HCT116 (cell line): ENCODE data around the gene WLS. TPM values are rescaled to one million over a fixed set of nuclear protein-coding genes. Genes with fewer than 3 reads are reported as not detected.

Experiments used
- ATAC-seq: fragments of 200-7000 bp; cut with Tn5 transposase; 2 replicates; pipeline ENCODE4 v1.9.1; 2020; ENCODE audit warnings: mild to moderate bottlenecking, moderate library complexity
- BruUV-seq: library from RNA; stranded (reverse); fragments of 400-500 nt; replicated peaks from 2 replicates; lab custom pipeline; 2021; lab: Mats Ljungman, UMichigan
- CTCF ChIA-PET: fragments of 300-600 bp; sonication (Branson Sonifier 250); formaldehyde crosslinking; loops from one replicate; lab custom pipeline; 2021; ENCODE audit warnings: antibody characterized with exemption; lab: Charles Lee
- POLR2A ChIA-PET: fragments of 300-600, 350-600 bp; sonication (Branson Sonifier 250); formaldehyde crosslinking; loops from one replicate; lab custom pipeline; 2021; ENCODE audit warnings: antibody characterized with exemption; lab: Charles Lee
- RAD21 ChIA-PET, 2 experiments: fragments of 300-600 bp; sonication (Branson Sonifier 250); formaldehyde crosslinking; loops; one replicate each; lab custom pipeline; 2023; ENCODE audit warnings: low total read pairs in 2 of 2; ENCODE audit not compliant: uncharacterized antibody in 2 of 2, unreplicated experiment in 2 of 2, low non-redundant PET in 1 of 2; lab: Charles Lee
- DNase-seq: peaks from one replicate; pipeline ENCODE4 v3.0.0-alpha.2; 2010; ENCODE audit warnings: low read depth, low spot score
- H2AFZ ChIP-seq: fragments of 200-600 bp; shearing (Covaris generic), sonication (generic); 2 replicates; pipeline ENCODE4 v1.6.1; 2017; ENCODE audit warnings: low read depth, mixed run types, mixed read lengths, antibody characterized with exemption, low read length; ENCODE audit not compliant: poor library complexity, severe bottlenecking
- H3K27ac ChIP-seq: 2 replicates; pipeline ENCODE4 v1.5.1; 2012; ENCODE audit warnings: low read depth, low read length
- H3K27me3 ChIP-seq: fragments of 200-600 bp; sonication (generic); 2 replicates; pipeline ENCODE4 v1.6.1; 2016; ENCODE audit warnings: mixed run types, low read length, mixed read lengths; ENCODE audit not compliant: insufficient read depth
- H3K36me3 ChIP-seq, 2 experiments: fragments of 200-500 bp in 1 of 2; fragments of 200-600 bp in 1 of 2; sonication (Bioruptor generic) in 1 of 2; sonication (generic) in 1 of 2; 2 replicates each; pipeline versions ENCODE4 v1.5.1 to v1.6.1; 2014 to 2016; ENCODE audit warnings: low read length in 2 of 2, inconsistent platforms in 1 of 2, mixed read lengths in 1 of 2, mixed run types in 1 of 2; ENCODE audit not compliant: insufficient read depth in 2 of 2, control insufficient read depth in 1 of 2
- H3K4me1 ChIP-seq, 2 experiments: fragments of 200-600 bp in 1 of 2; sonication (generic) in 1 of 2; 2 replicates each; pipeline versions ENCODE4 v1.5.1 to v1.6.1; 2012 to 2017; ENCODE audit warnings: low read length in 2 of 2, inconsistent platforms in 1 of 2, mild to moderate bottlenecking in 1 of 2, mixed read lengths in 1 of 2, mixed run types in 1 of 2, moderate library complexity in 1 of 2; ENCODE audit not compliant: insufficient read depth in 2 of 2, control insufficient read depth in 1 of 2
- H3K4me2 ChIP-seq: fragments of 200-600 bp; sonication (generic); 2 replicates; pipeline ENCODE4 v1.6.1; 2017; ENCODE audit warnings: mixed run types, low read length, mixed read lengths
- H3K4me3 ChIP-seq, 2 experiments: fragments of 200-600 bp in 1 of 2; sonication (generic) in 1 of 2; replicated peaks in 1 of 2; 2 replicates each; pipeline ENCODE4 v1.5.1; 2011 to 2016; ENCODE audit warnings: low read length in 2 of 2, control low read depth in 1 of 2, low read depth in 1 of 2, mild to moderate bottlenecking in 1 of 2, mixed read lengths in 1 of 2, mixed run types in 1 of 2
- H3K79me2 ChIP-seq: fragments of 200-600 bp; sonication (generic); 2 replicates; pipeline ENCODE4 v1.6.1; 2017; ENCODE audit warnings: mild to moderate bottlenecking, mixed run types, low read length, moderate library complexity, mixed read lengths; ENCODE audit not compliant: insufficient read depth
- H3K9ac ChIP-seq: fragments of 200-600 bp; sonication (generic); 2 replicates; pipeline ENCODE4 v1.6.1; 2016; ENCODE audit warnings: low read length, mixed read lengths
- H3K9me2 ChIP-seq: fragments of 200-600 bp; sonication (generic), shearing (Covaris generic); 2 replicates; pipeline ENCODE4 v1.6.1; 2017; ENCODE audit warnings: mixed run types, mild to moderate bottlenecking, moderate library complexity; ENCODE audit not compliant: insufficient read depth
- H3K9me3 ChIP-seq, 2 experiments: fragments of 200-500 bp in 1 of 2; fragments of 200-600 bp in 1 of 2; sonication (Bioruptor generic) in 1 of 2; sonication (generic) in 1 of 2; 2 replicates each; pipeline ENCODE4 v1.6.1; 2014 to 2017; ENCODE audit warnings: low read length in 2 of 2, mixed read lengths in 2 of 2, inconsistent platforms in 1 of 2, low read depth in 1 of 2, mild to moderate bottlenecking in 1 of 2, mixed run types in 1 of 2, moderate library complexity in 1 of 2; ENCODE audit not compliant: control insufficient read depth in 1 of 2, insufficient read depth in 1 of 2
- H4K20me1 ChIP-seq: fragments of 200-600 bp; sonication (generic), shearing (Covaris generic); 2 replicates; pipeline ENCODE4 v1.6.1; 2017; ENCODE audit warnings: mixed run types, mild to moderate bottlenecking, moderate library complexity; ENCODE audit not compliant: insufficient read depth
- CBX3 ChIP-seq: IDR thresholded peaks from 2 replicates; pipeline ENCODE4 v1.6.1; 2012; ENCODE audit warnings: low read depth
- CEBPB ChIP-seq: IDR thresholded peaks from 2 replicates; pipeline ENCODE4 v1.6.1; 2012; ENCODE audit warnings: low read depth
- ELF1 ChIP-seq: IDR thresholded peaks from 2 replicates; pipeline ENCODE4 v1.6.1; 2012; ENCODE audit warnings: low read depth, borderline replicate concordance
- EZH2 ChIP-seq: fragments of 200-600 bp; sonication (generic); IDR thresholded peaks from 2 replicates; pipeline ENCODE4 v1.6.1; 2017; ENCODE audit warnings: antibody characterized with exemption, mixed run types
- EZH2phosphoT487 ChIP-seq: fragments of 200-600 bp; IDR thresholded peaks from 2 replicates; pipeline ENCODE4 v1.6.1; 2018; ENCODE audit warnings: antibody characterized with exemption, borderline replicate concordance
- FOSL1 ChIP-seq: IDR thresholded peaks from 2 replicates; pipeline ENCODE4 v1.6.1; 2012; ENCODE audit warnings: low read depth
- JUND ChIP-seq: IDR thresholded peaks from 2 replicates; pipeline ENCODE4 v1.6.1; 2012
- POLR2A ChIP-seq: IDR thresholded peaks from 2 replicates; pipeline ENCODE4 v1.7.0; 2011; ENCODE audit warnings: borderline replicate concordance; ENCODE audit not compliant: insufficient read depth, insufficient read length; ENCODE audit errors: extremely low read depth
- POLR2AphosphoS5 ChIP-seq: IDR thresholded peaks from 2 replicates; pipeline ENCODE4 v1.6.1; 2011; ENCODE audit warnings: mild to moderate bottlenecking, low read depth, low read length, moderate library complexity
- SIN3A ChIP-seq: IDR thresholded peaks from 2 replicates; pipeline ENCODE4 v1.6.1; 2012; ENCODE audit warnings: low read depth
- SP1 ChIP-seq: IDR thresholded peaks from 2 replicates; pipeline ENCODE4 v1.6.1; 2012; ENCODE audit warnings: low read depth
- TCF7L2 ChIP-seq: IDR thresholded peaks from 2 replicates; pipeline ENCODE4 v1.7.0; 2011; ENCODE audit warnings: borderline replicate concordance, inconsistent platforms; ENCODE audit not compliant: insufficient read depth, insufficient read length; ENCODE audit errors: extremely low read depth
- YY1 ChIP-seq: IDR thresholded peaks from 2 replicates; pipeline ENCODE4 v1.6.1; 2011; ENCODE audit warnings: low read length, low read depth, moderate library complexity, mild to moderate bottlenecking; ENCODE audit not compliant: insufficient replicate concordance; ENCODE audit errors: extremely low read depth
- ZFX ChIP-seq: fragments of 450-650 bp; IDR thresholded peaks from 2 replicates; pipeline ENCODE4 v1.6.1; 2017
- intact Hi-C: fragments of 100-400 bp; cut with micrococcal nuclease; formaldehyde crosslinking; loops from 2 replicates; pipeline ENCODE4 v1.10.0; 2022
- total RNA-seq: library from RNA; stranded (reverse); gene quantifications from one replicate; pipeline ENCODE4 v1.2.1, GENCODE V29; 2021; ENCODE audit not compliant: unreplicated experiment
- TF ChIP-seq, protein P1 (sequence below), 3 experiments: fragments of 200-600 bp in 1 of 3; sonication (generic) in 1 of 3; IDR thresholded peaks in 2 of 3; conservative IDR thresholded peaks in 1 of 3; 2 replicates each; pipeline ENCODE4 v1.5.1; 2012 to 2017; ENCODE audit warnings: low read depth in 2 of 3, low read length in 2 of 3, antibody characterized with exemption in 1 of 3, borderline replicate concordance in 1 of 3, control low read depth in 1 of 3, mild to moderate bottlenecking in 1 of 3, mixed read lengths in 1 of 3, mixed run types in 1 of 3, moderate library complexity in 1 of 3; ENCODE audit not compliant: insufficient read depth in 1 of 3
- TF ChIP-seq, protein P2 (sequence below): IDR thresholded peaks from 2 replicates; pipeline ENCODE4 v1.6.1; 2012
- TF ChIP-seq, protein P3 (sequence below): IDR thresholded peaks from 2 replicates; pipeline ENCODE4 v1.6.1; 2012
- TF ChIP-seq, protein P4 (sequence below): IDR thresholded peaks from 2 replicates; pipeline ENCODE4 v1.6.1; 2012; ENCODE audit warnings: low read depth

WLS gene
- total RNA-seq, 1 experiment from 2014 or later: 38.0 TPM

DNA sequence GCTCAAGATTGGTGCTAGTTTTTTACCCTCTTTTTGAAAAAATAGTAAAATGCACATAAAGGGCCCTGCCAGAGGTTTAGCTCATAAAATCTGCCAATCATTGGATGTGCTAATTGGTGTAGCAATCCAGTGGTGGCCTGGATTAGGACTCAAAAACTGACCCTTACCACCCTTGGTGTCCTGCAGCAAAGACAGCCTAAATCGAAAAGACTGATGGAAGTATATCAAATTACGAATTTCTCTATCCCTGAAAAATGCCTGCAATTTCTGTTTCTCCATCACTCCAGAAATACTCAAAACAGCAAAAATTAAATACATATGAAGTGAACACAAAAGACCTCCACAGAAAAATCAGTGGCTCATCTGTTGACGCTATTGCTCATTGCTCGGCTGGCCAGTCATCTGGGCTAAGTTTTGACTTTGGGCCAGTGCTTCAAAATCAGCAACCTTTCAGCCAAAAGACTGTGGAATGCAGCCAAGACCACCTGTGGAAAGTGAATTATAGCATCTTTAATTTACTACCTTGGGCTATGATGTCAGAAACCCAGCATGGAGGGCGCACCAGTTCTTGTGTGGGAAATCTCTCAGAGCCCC, 30.0 kb downstream of the WLS start:
- no peaks in the 10 kb centered on the region for H3K9me2 ChIP-seq
- no peak overlapping the region for H2AFZ ChIP-seq
- ATAC-seq: no peak
- no peak overlapping the region for H3K9ac ChIP-seq
- no peak overlapping the region for H3K4me2 ChIP-seq
- CTCF ChIA-PET: no interaction called here
- TF ChIP-seq POLR2A (no peak), SP1 (no peak), CEBPB (no peak), CBX3 (no peak), POLR2AphosphoS5 (no peak), YY1 (no peak), TCF7L2 (no peak), SIN3A (no peak), ZFX (no peak), ELF1 (no peak), FOSL1 (no peak), EZH2 (no peak), EZH2phosphoT487 (no peak), JUND (no peak)
- TF ChIP-seq, protein P1, sequence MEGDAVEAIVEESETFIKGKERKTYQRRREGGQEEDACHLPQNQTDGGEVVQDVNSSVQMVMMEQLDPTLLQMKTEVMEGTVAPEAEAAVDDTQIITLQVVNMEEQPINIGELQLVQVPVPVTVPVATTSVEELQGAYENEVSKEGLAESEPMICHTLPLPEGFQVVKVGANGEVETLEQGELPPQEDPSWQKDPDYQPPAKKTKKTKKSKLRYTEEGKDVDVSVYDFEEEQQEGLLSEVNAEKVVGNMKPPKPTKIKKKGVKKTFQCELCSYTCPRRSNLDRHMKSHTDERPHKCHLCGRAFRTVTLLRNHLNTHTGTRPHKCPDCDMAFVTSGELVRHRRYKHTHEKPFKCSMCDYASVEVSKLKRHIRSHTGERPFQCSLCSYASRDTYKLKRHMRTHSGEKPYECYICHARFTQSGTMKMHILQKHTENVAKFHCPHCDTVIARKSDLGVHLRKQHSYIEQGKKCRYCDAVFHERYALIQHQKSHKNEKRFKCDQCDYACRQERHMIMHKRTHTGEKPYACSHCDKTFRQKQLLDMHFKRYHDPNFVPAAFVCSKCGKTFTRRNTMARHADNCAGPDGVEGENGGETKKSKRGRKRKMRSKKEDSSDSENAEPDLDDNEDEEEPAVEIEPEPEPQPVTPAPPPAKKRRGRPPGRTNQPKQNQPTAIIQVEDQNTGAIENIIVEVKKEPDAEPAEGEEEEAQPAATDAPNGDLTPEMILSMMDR (IDR thresholded peaks at IDR 0.05 in 2 of 3, conservative IDR thresholded peaks at IDR 0.05 in 1 of 3; ENCODE audit: borderline replicate concordance in 1 of 3, insufficient read depth in 1 of 3, low read depth in 2 of 3, low read length in 2 of 3): no peak
- TF ChIP-seq, protein P2, sequence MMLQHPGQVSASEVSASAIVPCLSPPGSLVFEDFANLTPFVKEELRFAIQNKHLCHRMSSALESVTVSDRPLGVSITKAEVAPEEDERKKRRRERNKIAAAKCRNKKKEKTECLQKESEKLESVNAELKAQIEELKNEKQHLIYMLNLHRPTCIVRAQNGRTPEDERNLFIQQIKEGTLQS: no peak
- TF ChIP-seq, protein P3, sequence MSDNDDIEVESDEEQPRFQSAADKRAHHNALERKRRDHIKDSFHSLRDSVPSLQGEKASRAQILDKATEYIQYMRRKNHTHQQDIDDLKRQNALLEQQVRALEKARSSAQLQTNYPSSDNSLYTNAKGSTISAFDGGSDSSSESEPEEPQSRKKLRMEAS: no peak
- TF ChIP-seq, protein P4, sequence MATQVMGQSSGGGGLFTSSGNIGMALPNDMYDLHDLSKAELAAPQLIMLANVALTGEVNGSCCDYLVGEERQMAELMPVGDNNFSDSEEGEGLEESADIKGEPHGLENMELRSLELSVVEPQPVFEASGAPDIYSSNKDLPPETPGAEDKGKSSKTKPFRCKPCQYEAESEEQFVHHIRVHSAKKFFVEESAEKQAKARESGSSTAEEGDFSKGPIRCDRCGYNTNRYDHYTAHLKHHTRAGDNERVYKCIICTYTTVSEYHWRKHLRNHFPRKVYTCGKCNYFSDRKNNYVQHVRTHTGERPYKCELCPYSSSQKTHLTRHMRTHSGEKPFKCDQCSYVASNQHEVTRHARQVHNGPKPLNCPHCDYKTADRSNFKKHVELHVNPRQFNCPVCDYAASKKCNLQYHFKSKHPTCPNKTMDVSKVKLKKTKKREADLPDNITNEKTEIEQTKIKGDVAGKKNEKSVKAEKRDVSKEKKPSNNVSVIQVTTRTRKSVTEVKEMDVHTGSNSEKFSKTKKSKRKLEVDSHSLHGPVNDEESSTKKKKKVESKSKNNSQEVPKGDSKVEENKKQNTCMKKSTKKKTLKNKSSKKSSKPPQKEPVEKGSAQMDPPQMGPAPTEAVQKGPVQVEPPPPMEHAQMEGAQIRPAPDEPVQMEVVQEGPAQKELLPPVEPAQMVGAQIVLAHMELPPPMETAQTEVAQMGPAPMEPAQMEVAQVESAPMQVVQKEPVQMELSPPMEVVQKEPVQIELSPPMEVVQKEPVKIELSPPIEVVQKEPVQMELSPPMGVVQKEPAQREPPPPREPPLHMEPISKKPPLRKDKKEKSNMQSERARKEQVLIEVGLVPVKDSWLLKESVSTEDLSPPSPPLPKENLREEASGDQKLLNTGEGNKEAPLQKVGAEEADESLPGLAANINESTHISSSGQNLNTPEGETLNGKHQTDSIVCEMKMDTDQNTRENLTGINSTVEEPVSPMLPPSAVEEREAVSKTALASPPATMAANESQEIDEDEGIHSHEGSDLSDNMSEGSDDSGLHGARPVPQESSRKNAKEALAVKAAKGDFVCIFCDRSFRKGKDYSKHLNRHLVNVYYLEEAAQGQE: no peak
- no peaks in the 10 kb centered on the region for H4K20me1 ChIP-seq
- no peak overlapping the region for H3K27ac ChIP-seq
- H3K27me3 ChIP-seq: no peaks in the 10 kb centered on the region
- POLR2A ChIA-PET: no interaction called here
- no peaks in the 10 kb centered on the region for H3K36me3 ChIP-seq
- H3K9me3 ChIP-seq: no peaks in the 10 kb centered on the region
- peaks cover 44 to 46% of the 10 kb centered on the region in 2 experiments for H3K4me1 ChIP-seq
- no peak overlapping the region for H3K4me3 ChIP-seq
- RAD21 ChIA-PET: no interaction called here
- no peak for DNase-seq
- BruUV-seq: no TSS peak
- intact Hi-C loops: no loop called here
- peaks cover 8% of the 10 kb centered on the region for H3K79me2 ChIP-seq
